Mesenchymal stem cell (in vitro differentiated cells and primary cell): ENCODE results near the gene IP6K3.

Experiments used
- DNase-seq: peaks from one replicate; pipeline ENCODE4 v3.0.0-alpha.2; 2013
- H2AFZ ChIP-seq: one replicate; pipeline ENCODE4 v1.6.1; 2013; ENCODE audit warnings: low read depth, mild to moderate bottlenecking, control low read depth, inconsistent platforms, low read length, moderate library complexity
- H2AK5ac ChIP-seq: 2 replicates; pipeline ENCODE4 v1.6.1; 2013; ENCODE audit warnings: low read length, moderate library complexity, mild to moderate bottlenecking, inconsistent platforms; ENCODE audit not compliant: severe bottlenecking
- H2BK120ac ChIP-seq: one replicate; pipeline ENCODE4 v1.6.1; 2013; ENCODE audit warnings: low read depth, mild to moderate bottlenecking, inconsistent platforms, low read length, moderate library complexity
- H2BK12ac ChIP-seq, 2 experiments: one replicate each; pipeline ENCODE4 v1.6.1; 2013; ENCODE audit warnings: inconsistent platforms in 2 of 2, low read length in 2 of 2, mild to moderate bottlenecking in 2 of 2, moderate library complexity in 2 of 2, control low read depth in 1 of 2
- H2BK15ac ChIP-seq: one replicate; pipeline ENCODE4 v1.6.1; 2013; ENCODE audit warnings: mild to moderate bottlenecking, low read depth, inconsistent platforms; ENCODE audit not compliant: poor library complexity, severe bottlenecking
- H2BK5ac ChIP-seq: 2 replicates; pipeline ENCODE4 v1.6.1; 2013; ENCODE audit warnings: low read depth, mild to moderate bottlenecking, low read length, control low read depth, inconsistent platforms; ENCODE audit not compliant: poor library complexity, severe bottlenecking
- H3K14ac ChIP-seq, 2 experiments: one replicate each; pipeline ENCODE4 v1.6.1; 2013; ENCODE audit warnings: inconsistent platforms in 2 of 2, low read length in 2 of 2, control low read depth in 1 of 2, mild to moderate bottlenecking in 1 of 2, moderate library complexity in 1 of 2
- H3K18ac ChIP-seq, 2 experiments: one replicate each; pipeline ENCODE4 v1.6.1; 2013; ENCODE audit warnings: inconsistent platforms in 2 of 2, low read length in 2 of 2, control low read depth in 1 of 2, low read depth in 1 of 2, mild to moderate bottlenecking in 1 of 2
- H3K23ac ChIP-seq, 2 experiments: one replicate each; pipeline ENCODE4 v1.6.1; 2013; ENCODE audit warnings: inconsistent platforms in 2 of 2, low read length in 2 of 2, mild to moderate bottlenecking in 2 of 2, moderate library complexity in 2 of 2, control low read depth in 1 of 2
- H3K27ac ChIP-seq: 2 replicates; pipeline ENCODE4 v1.5.1; 2013; ENCODE audit warnings: mild to moderate bottlenecking, moderate library complexity, low read length, control low read depth, inconsistent platforms; ENCODE audit not compliant: poor library complexity, severe bottlenecking
- H3K27me3 ChIP-seq, 2 experiments: 2 replicates each; pipeline versions ENCODE4 v1.6.1 to v1.7.0; 2013; ENCODE audit warnings: low read length in 2 of 2, mild to moderate bottlenecking in 2 of 2, moderate library complexity in 2 of 2, control low read depth in 1 of 2, inconsistent platforms in 1 of 2; ENCODE audit not compliant: control insufficient read depth in 1 of 2, insufficient read depth in 1 of 2
- H3K36me3 ChIP-seq, 2 experiments: 2 replicates each; pipeline versions ENCODE4 v1.6.1 to v1.7.0; 2013; ENCODE audit warnings: low read length in 2 of 2, control low read depth in 1 of 2, inconsistent platforms in 1 of 2, low read depth in 1 of 2, mild to moderate bottlenecking in 1 of 2; ENCODE audit not compliant: insufficient read depth in 2 of 2, control insufficient read depth in 1 of 2
- H3K4ac ChIP-seq, 2 experiments: one replicate each; pipeline ENCODE4 v1.6.1; 2013; ENCODE audit warnings: inconsistent platforms in 2 of 2, low read length in 2 of 2, mild to moderate bottlenecking in 2 of 2, moderate library complexity in 2 of 2, control low read depth in 1 of 2, low read depth in 1 of 2
- H3K4me1 ChIP-seq: 2 replicates; pipeline ENCODE4 v1.6.1; 2013; ENCODE audit warnings: low read depth, low read length, control low read depth; ENCODE audit not compliant: control insufficient read depth, insufficient read depth
- H3K4me2 ChIP-seq: 2 replicates; pipeline ENCODE4 v1.6.1; 2013; ENCODE audit warnings: low read length, mild to moderate bottlenecking, inconsistent platforms; ENCODE audit not compliant: poor library complexity, severe bottlenecking
- H3K4me3 ChIP-seq, 2 experiments: 2 replicates each; pipeline versions ENCODE4 v1.5.1 to v1.7.0; 2013; ENCODE audit warnings: low read length in 2 of 2, mild to moderate bottlenecking in 2 of 2, control low read depth in 1 of 2, low read depth in 1 of 2; ENCODE audit not compliant: insufficient read depth in 1 of 2
- H3K79me1 ChIP-seq: replicated peaks from 2 replicates; pipeline ENCODE4 v1.6.1; 2013; ENCODE audit warnings: mild to moderate bottlenecking, control low read depth, low read length, inconsistent platforms; ENCODE audit not compliant: poor library complexity, severe bottlenecking
- H3K9ac ChIP-seq: 2 replicates; pipeline ENCODE4 v1.7.0; 2013; ENCODE audit warnings: mild to moderate bottlenecking, low read length, moderate library complexity
- H3K9me3 ChIP-seq: 2 replicates; pipeline ENCODE4 v1.7.0; 2013; ENCODE audit warnings: mild to moderate bottlenecking, low read length; ENCODE audit not compliant: control insufficient read depth
- H4K8ac ChIP-seq: one replicate; pipeline ENCODE4 v1.6.1; 2013; ENCODE audit warnings: inconsistent platforms, mild to moderate bottlenecking, low read length, moderate library complexity
- H4K91ac ChIP-seq: one replicate; pipeline ENCODE4 v1.6.1; 2013; ENCODE audit warnings: mild to moderate bottlenecking, low read length, inconsistent platforms
- WGBS: methylation state at CpG from one replicate; pipeline ENCODE4 v1.1.7; 2013; ENCODE audit warnings: mixed read lengths; 5-methylcytosine and 5-hydroxymethylcytosine counted together

Gene IP6K3

GRCh38 chr6:33688006-33688405, 58.7 kb downstream of the IP6K3 start:
- H3K27ac ChIP-seq: no peak overlapping the region
- DNase-seq: no peak
- H3K18ac ChIP-seq: no peak overlapping the region
- H2AK5ac ChIP-seq: no peak overlapping the region
- WGBS: 97% methylated on average over 20 of the region's 20 CpGs
- peaks cover 2% of the 10 kb centered on the region for H3K79me1 ChIP-seq
- no peak overlapping the region for H3K9ac ChIP-seq
- no peak overlapping the region for H4K8ac ChIP-seq
- H3K9me3 ChIP-seq: no peaks in the 10 kb centered on the region
- no peak overlapping the region for H3K4me2 ChIP-seq
- no peak overlapping the region for H3K14ac ChIP-seq
- no peaks in the 10 kb centered on the region for H3K27me3 ChIP-seq
- H4K91ac ChIP-seq: no peak overlapping the region
- no peak overlapping the region for H2BK12ac ChIP-seq
- no peak overlapping the region for H2AFZ ChIP-seq
- peaks cover 21% of the 10 kb centered on the region for H3K4me1 ChIP-seq
- H3K4ac ChIP-seq: no peak overlapping the region
- no peak overlapping the region for H3K4me3 ChIP-seq
- H2BK120ac ChIP-seq: no peak overlapping the region
- H3K23ac ChIP-seq: no peak overlapping the region
- H2BK5ac ChIP-seq: no peak overlapping the region
- no peak overlapping the region for H2BK15ac ChIP-seq
- H3K36me3 ChIP-seq: peaks cover 94 to 97% of the 10 kb centered on the region in 2 experiments

GRCh38 chr6:33686981-33687975, 59.4 kb downstream of the IP6K3 start:
- Histone ChIP-seq H3K27me3 (no peaks in the 10 kb centered on the region), H3K14ac (no peak overlapping the region), H3K23ac (no peak overlapping the region), H2AK5ac (no peak overlapping the region), H3K4ac (no peak overlapping the region), H2AFZ (no peak overlapping the region), H3K9ac (no peak overlapping the region), H3K4me1 (peaks cover 15% of the 10 kb centered on the region), H3K36me3 (peaks cover 94 to 97% of the 10 kb centered on the region in 2 experiments), H3K4me2 (no peak overlapping the region), H3K9me3 (no peaks in the 10 kb centered on the region), H2BK5ac (no peak overlapping the region), H3K27ac (no peak overlapping the region), H3K4me3 (no peak overlapping the region), H4K91ac (no peak overlapping the region), H3K79me1 (peaks cover 2% of the 10 kb centered on the region), H3K18ac (no peak overlapping the region), H2BK120ac (no peak overlapping the region), H4K8ac (no peak overlapping the region), H2BK12ac (no peak overlapping the region), H2BK15ac (no peak overlapping the region)
- DNase-seq: no peak
- 94% methylated on average over 22 of the region's 27 CpGs for WGBS

GRCh38 chr6:33686225-33686924, 60.3 kb downstream of the IP6K3 start:
- no peak overlapping the region for H4K8ac ChIP-seq

More at GRCh38 chr6:33686225-33686924, 60.3 kb downstream of the IP6K3 start:
- Histone ChIP-seq H3K14ac (peak overlapping the region in 1 of 2 experiments; percentile 1), H3K18ac (no peak overlapping the region), H4K91ac (no peak overlapping the region), H3K36me3 (peaks cover 92 to 97% of the 10 kb centered on the region in 2 experiments), H3K9me3 (no peaks in the 10 kb centered on the region), H2BK5ac (no peak overlapping the region), H3K27ac (no peak overlapping the region), H3K27me3 (no peaks in the 10 kb centered on the region), H3K4me2 (no peak overlapping the region), H3K4me1 (peaks cover 5% of the 10 kb centered on the region), H3K79me1 (peaks cover 2% of the 10 kb centered on the region), H2BK15ac (no peak overlapping the region), H2BK12ac (no peak overlapping the region), H3K9ac (no peak overlapping the region), H2BK120ac (no peak overlapping the region), H3K23ac (no peak overlapping the region), H3K4me3 (no peak overlapping the region), H2AK5ac (no peak overlapping the region), H3K4ac (no peak overlapping the region), H2AFZ (no peak overlapping the region)
- DNase-seq: no peak
- 77% methylated on average over 6 of the region's 6 CpGs for WGBS
